ENCODE measurements around the gene FRY.

Gene FRY

DNA sequence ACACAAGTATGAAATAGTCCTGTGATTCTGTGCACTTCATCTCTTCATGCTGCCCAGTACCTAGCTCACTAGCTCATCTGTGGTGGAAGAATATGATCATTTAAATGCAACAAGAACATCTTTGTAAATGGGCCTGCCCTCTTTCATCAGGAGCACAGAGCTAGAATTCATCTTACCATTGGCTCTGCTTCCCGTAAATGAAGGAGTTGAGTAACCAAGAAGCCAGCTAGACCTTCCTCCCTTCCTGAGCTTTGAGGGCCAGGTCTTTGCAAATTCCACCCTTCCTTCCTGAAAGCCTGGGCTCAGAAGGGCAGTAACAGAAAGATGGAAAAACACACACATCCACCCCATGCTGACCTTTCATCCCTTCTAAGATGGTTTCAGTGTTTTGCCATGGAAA lies 82.0 kb downstream of the FRY start:
- Histone ChIP-seq H3K9ac (ENCODE audit: low read depth, low read length) (no peak overlapping the region), H3K27ac (ENCODE audit: low read depth, low read length) (no peak overlapping the region), H3K4me1 (ENCODE audit: control insufficient read depth, insufficient read depth, low read length) (0 out of 2 replicates have a peak, but pooled peaks cover 3% of the 10 kb centered on the region), H3K36me3 (ENCODE audit: control insufficient read depth, insufficient read depth, low read length) (no peaks in the 10 kb centered on the region; the same call in 1 of the 2 replicates), H3K9me3 (ENCODE audit: control insufficient read depth, insufficient read depth, low read length) (no peaks in the 10 kb centered on the region), H3K27me3 (ENCODE audit: control insufficient read depth, insufficient read depth, low read length) (no peaks in the 10 kb centered on the region), H3K4me3 (ENCODE audit: low read depth, low read length) (no peak overlapping the region)

DNA sequence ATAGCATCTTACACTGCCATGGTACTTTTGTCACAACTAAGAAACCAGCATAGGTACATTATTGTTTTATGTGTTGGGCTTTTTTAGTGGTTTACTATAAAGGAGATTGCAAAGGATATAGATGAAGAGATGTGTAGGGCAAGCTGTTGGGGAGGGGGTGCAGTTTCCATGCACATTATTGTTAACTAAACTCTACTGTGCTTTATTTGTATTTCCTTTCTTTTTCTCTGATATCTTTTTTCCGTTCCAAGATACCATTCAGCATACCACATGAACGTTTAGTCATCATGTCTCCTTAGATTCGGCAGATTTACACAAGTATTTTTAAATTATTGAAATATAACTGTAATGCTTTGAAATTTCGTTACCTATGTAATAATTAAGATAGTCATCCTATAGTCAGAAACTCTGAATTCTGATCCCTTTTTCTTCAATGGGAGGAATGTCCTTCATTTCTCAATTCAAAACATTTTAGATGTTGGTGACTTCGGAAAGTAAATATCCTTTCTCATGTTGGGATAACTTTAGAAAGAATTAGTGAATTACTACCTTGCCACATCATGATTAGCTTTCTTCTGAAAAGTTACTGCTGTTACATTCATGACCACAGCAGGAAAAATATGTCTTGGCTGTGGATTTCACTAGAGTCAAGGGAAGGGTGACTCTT lies 82.8 kb downstream of the FRY start:
- no peak overlapping the region for H3K4me3 ChIP-seq (ENCODE audit: low read depth, low read length)
- H3K9ac ChIP-seq (ENCODE audit: low read depth, low read length): no peak overlapping the region
- 0 out of 2 replicates have a peak, but pooled peaks cover 3% of the 10 kb centered on the region for H3K4me1 ChIP-seq (ENCODE audit: control insufficient read depth, insufficient read depth, low read length)
- H3K27me3 ChIP-seq (ENCODE audit: control insufficient read depth, insufficient read depth, low read length): no peaks in the 10 kb centered on the region
- no peaks in the 10 kb centered on the region for H3K9me3 ChIP-seq (ENCODE audit: control insufficient read depth, insufficient read depth, low read length)
- H3K36me3 ChIP-seq (ENCODE audit: control insufficient read depth, insufficient read depth, low read length): no peaks in the 10 kb centered on the region; the same call in 1 of the 2 replicates
- H3K27ac ChIP-seq (ENCODE audit: low read depth, low read length): no peak overlapping the region

DNA sequence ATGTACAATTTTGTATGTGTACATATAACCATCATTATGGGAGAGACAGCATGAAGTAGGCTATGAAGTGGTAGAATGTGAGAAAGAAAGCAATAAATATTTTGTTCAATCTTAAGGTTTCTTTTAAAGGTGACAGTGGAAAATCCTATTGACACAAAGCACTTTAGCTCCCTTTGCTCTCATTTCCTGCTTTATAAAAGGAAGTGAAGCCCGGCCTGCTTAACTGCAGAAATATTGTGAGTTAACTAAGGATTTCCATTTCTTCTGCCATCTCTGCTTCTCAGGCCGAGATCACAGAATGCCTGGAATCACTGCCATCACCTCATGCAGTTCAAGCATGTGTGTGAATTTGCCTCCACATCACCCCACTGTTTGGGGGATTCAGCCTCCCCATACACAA lies 83.5 kb downstream of the FRY start:
- Histone ChIP-seq H3K36me3 (ENCODE audit: control insufficient read depth, insufficient read depth, low read length) (no peaks in the 10 kb centered on the region; the same call in 1 of the 2 replicates), H3K9me3 (ENCODE audit: control insufficient read depth, insufficient read depth, low read length) (no peaks in the 10 kb centered on the region), H3K4me1 (ENCODE audit: control insufficient read depth, insufficient read depth, low read length) (0 out of 2 replicates have a peak, but pooled peaks cover 3% of the 10 kb centered on the region), H3K27me3 (ENCODE audit: control insufficient read depth, insufficient read depth, low read length) (no peaks in the 10 kb centered on the region), H3K9ac (ENCODE audit: low read depth, low read length) (no peak overlapping the region), H3K27ac (ENCODE audit: low read depth, low read length) (no peak overlapping the region), H3K4me3 (ENCODE audit: low read depth, low read length) (no peak overlapping the region)

DNA sequence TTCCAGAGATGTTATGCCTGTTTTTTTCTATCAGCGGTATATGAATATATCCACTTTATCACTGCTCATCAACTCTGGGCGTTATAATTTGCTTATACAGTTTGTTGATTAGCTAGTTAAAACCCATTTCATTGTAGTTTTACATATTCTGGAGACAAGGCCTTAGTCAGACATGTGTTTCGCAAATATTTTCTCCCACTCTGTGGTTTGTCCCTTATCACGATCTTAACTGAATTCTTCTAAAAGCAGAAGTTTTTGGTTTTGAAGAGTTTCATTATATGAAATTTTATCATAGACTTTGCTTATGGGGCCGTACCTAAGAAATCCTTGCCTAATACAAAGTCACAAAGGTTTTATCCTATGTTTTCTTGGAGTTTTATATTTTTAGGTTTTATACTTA lies 84.6 kb downstream of the FRY start:
- Histone ChIP-seq H3K4me3 (ENCODE audit: low read depth, low read length) (no peak overlapping the region), H3K9ac (ENCODE audit: low read depth, low read length) (no peak overlapping the region), H3K9me3 (ENCODE audit: control insufficient read depth, insufficient read depth, low read length) (no peaks in the 10 kb centered on the region), H3K27ac (ENCODE audit: low read depth, low read length) (no peak overlapping the region), H3K36me3 (ENCODE audit: control insufficient read depth, insufficient read depth, low read length) (no peaks in the 10 kb centered on the region; the same call in 1 of the 2 replicates), H3K27me3 (ENCODE audit: control insufficient read depth, insufficient read depth, low read length) (no peaks in the 10 kb centered on the region), H3K4me1 (ENCODE audit: control insufficient read depth, insufficient read depth, low read length) (0 out of 2 replicates have a peak, but pooled peaks cover 3% of the 10 kb centered on the region)

DNA sequence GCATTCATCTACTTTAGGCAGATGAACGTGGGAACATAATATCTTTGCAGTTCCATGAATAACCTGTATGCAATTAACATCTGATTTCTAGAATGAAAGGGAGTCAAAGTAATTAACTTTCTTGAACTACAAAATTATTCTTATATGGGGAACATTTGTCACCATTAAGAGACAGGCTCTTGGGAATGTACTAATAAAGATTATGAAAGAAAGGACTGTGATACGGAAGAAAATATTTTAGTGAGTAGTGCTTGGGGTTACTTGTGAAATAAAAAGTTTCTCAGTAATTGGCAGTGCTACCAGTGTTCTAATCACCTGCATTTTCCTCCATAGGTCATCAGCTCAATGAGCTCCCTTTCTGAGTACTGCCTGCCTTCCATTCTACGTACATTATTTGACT lies 85.4 kb downstream of the FRY start:
- Histone ChIP-seq H3K4me3 (ENCODE audit: low read depth, low read length) (no peak overlapping the region), H3K27ac (ENCODE audit: low read depth, low read length) (no peak overlapping the region), H3K9ac (ENCODE audit: low read depth, low read length) (no peak overlapping the region), H3K4me1 (ENCODE audit: control insufficient read depth, insufficient read depth, low read length) (0 out of 2 replicates have a peak, but pooled peaks cover 3% of the 10 kb centered on the region), H3K36me3 (ENCODE audit: control insufficient read depth, insufficient read depth, low read length) (no peaks in the 10 kb centered on the region; the same call in 1 of the 2 replicates), H3K9me3 (ENCODE audit: control insufficient read depth, insufficient read depth, low read length) (no peaks in the 10 kb centered on the region), H3K27me3 (ENCODE audit: control insufficient read depth, insufficient read depth, low read length) (no peaks in the 10 kb centered on the region)

DNA sequence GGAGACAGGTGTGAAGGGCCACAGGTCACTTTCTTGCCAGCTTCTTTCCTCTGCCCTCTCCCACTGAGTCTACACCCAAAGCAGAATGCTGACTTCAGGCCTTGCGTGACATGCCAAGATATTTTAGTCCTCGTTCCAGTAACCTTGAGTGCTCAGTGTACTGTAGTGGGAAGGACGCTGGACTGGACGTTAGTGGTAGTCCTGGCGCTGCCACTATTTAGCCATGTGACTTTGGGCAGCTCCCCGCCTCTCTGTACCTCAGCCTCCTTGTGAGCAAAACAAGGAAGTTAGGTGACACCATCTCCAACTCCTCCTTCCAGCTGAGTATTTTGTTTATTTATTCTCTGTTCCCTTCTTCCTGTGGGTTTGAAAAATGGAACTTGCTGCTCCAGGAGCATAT lies 86.1 kb downstream of the FRY start:
- no peaks in the 10 kb centered on the region for H3K27me3 ChIP-seq (ENCODE audit: control insufficient read depth, insufficient read depth, low read length)
- H3K36me3 ChIP-seq (ENCODE audit: control insufficient read depth, insufficient read depth, low read length): no peaks in the 10 kb centered on the region; the same call in 1 of the 2 replicates
- H3K9ac ChIP-seq (ENCODE audit: low read depth, low read length): no peak overlapping the region
- H3K4me3 ChIP-seq (ENCODE audit: low read depth, low read length): no peak overlapping the region
- H3K27ac ChIP-seq (ENCODE audit: low read depth, low read length): no peak overlapping the region
- 0 out of 2 replicates have a peak, but pooled peaks cover 3% of the 10 kb centered on the region for H3K4me1 ChIP-seq (ENCODE audit: control insufficient read depth, insufficient read depth, low read length)
- no peaks in the 10 kb centered on the region for H3K9me3 ChIP-seq (ENCODE audit: control insufficient read depth, insufficient read depth, low read length)

DNA sequence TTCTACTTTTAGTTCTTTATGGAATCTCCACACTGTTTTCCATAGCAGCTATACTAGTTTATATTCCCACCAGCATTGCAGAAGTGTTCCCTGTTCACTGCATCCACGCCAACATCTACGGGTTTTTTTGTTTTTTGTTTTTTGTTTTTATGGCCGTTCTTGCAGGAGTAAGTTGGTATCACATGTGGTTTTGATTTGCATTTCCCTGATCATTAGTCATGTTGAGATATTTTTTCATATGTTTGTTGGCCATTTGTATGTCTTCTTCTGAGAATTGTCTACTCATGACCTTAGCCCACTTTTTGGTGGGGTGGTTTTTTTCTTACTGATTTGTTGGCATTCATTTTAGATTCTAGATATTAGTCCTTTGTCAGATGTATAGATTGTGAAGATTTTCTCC lies 89.7 kb downstream of the FRY start:
- Histone ChIP-seq H3K4me1 (ENCODE audit: control insufficient read depth, insufficient read depth, low read length) (no peaks in the 10 kb centered on the region), H3K27me3 (ENCODE audit: control insufficient read depth, insufficient read depth, low read length) (no peaks in the 10 kb centered on the region)

DNA sequence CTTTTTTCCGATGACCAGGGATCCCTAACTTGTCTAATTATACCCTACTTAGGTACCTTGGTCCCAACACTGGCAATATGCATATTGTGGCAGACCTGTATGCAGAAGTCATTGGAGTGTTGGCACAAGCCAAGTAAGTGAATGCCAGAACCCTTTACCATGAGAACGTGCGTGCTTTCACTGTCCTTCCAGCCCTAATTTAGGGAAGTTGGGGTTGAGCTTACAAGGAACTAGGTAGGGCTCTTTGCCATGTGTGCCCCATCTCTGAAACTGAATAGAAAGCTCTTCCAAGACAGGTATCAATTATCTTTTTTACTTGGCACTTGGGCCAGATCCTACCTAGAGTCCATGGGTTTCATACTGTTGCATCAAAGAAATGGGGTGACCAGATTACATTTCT lies 93.2 kb downstream of the FRY start:
- Histone ChIP-seq H3K4me1 (ENCODE audit: control insufficient read depth, insufficient read depth, low read length) (no peaks in the 10 kb centered on the region), H3K36me3 (ENCODE audit: control insufficient read depth, insufficient read depth, low read length) (no peaks in the 10 kb centered on the region), H3K9me3 (ENCODE audit: control insufficient read depth, insufficient read depth, low read length) (no peaks in the 10 kb centered on the region; the same call in 1 of the 2 replicates), H3K27me3 (ENCODE audit: control insufficient read depth, insufficient read depth, low read length) (no peaks in the 10 kb centered on the region), H3K27ac (ENCODE audit: low read depth, low read length) (no peak overlapping the region), H3K9ac (ENCODE audit: low read depth, low read length) (no peak overlapping the region), H3K4me3 (ENCODE audit: low read depth, low read length) (no peak overlapping the region)

More for the DNA sequence above, 89.7 kb downstream of the FRY start:
- Histone ChIP-seq H3K27ac (ENCODE audit: low read depth, low read length) (no peak overlapping the region), H3K4me3 (ENCODE audit: low read depth, low read length) (no peak overlapping the region), H3K36me3 (ENCODE audit: control insufficient read depth, insufficient read depth, low read length) (no peaks in the 10 kb centered on the region; the same call in 1 of the 2 replicates), H3K9ac (ENCODE audit: low read depth, low read length) (no peak overlapping the region), H3K9me3 (ENCODE audit: control insufficient read depth, insufficient read depth, low read length) (no peaks in the 10 kb centered on the region; the same call in 1 of the 2 replicates)

DNA sequence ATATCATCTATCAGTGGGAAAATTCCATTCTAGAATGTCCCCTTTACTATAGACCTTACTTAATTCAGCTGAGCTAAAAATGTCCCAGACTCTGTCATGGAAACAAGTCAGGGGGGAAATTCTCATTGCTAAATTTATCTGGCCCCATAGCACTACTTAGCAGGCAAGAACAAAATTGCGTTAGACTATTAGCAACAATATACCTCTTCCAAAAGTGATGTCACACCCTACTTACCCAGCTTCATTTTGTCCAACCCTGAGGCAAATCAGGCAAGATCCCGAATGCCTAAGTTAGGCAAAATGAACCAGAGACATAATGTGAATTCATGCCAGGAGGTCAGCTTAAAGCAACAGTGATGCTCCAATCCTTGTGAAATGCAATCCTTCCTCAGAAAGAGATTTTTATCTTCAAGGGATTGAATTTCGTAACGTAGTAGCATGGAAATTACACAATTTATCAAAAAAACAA lies 93.7 kb downstream of the FRY start:
- Histone ChIP-seq H3K9ac (ENCODE audit: low read depth, low read length) (no peak overlapping the region), H3K9me3 (ENCODE audit: control insufficient read depth, insufficient read depth, low read length) (no peaks in the 10 kb centered on the region; the same call in 1 of the 2 replicates), H3K4me1 (ENCODE audit: control insufficient read depth, insufficient read depth, low read length) (no peaks in the 10 kb centered on the region), H3K27me3 (ENCODE audit: control insufficient read depth, insufficient read depth, low read length) (no peaks in the 10 kb centered on the region), H3K4me3 (ENCODE audit: low read depth, low read length) (no peak overlapping the region), H3K36me3 (ENCODE audit: control insufficient read depth, insufficient read depth, low read length) (no peaks in the 10 kb centered on the region), H3K27ac (ENCODE audit: low read depth, low read length) (no peak overlapping the region)

DNA sequence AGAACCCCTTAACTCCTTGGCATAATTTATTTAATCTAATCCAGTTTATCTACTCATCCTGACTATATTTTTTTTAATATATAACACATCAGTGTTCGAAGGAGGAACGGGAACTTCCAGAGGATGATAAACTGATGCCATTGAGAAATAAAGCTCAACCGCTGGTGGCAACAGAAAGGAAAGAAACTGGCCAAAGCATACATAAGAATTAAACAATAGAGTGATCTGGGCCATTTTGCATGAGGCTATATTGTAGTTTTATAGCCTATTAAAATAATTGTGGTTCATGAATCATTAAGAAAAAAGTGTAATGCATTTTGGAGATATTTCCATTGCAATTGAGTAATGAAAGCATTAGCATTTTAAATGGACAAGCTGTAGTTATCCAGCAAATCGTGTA lies 94.2 kb downstream of the FRY start:
- no peak overlapping the region for H3K4me3 ChIP-seq (ENCODE audit: low read depth, low read length)
- H3K36me3 ChIP-seq (ENCODE audit: control insufficient read depth, insufficient read depth, low read length): no peaks in the 10 kb centered on the region
- no peaks in the 10 kb centered on the region for H3K27me3 ChIP-seq (ENCODE audit: control insufficient read depth, insufficient read depth, low read length)
- H3K27ac ChIP-seq (ENCODE audit: low read depth, low read length): no peak overlapping the region
- H3K9me3 ChIP-seq (ENCODE audit: control insufficient read depth, insufficient read depth, low read length): no peaks in the 10 kb centered on the region; the same call in 1 of the 2 replicates
- H3K4me1 ChIP-seq (ENCODE audit: control insufficient read depth, insufficient read depth, low read length): no peaks in the 10 kb centered on the region
- no peak overlapping the region for H3K9ac ChIP-seq (ENCODE audit: low read depth, low read length)

DNA sequence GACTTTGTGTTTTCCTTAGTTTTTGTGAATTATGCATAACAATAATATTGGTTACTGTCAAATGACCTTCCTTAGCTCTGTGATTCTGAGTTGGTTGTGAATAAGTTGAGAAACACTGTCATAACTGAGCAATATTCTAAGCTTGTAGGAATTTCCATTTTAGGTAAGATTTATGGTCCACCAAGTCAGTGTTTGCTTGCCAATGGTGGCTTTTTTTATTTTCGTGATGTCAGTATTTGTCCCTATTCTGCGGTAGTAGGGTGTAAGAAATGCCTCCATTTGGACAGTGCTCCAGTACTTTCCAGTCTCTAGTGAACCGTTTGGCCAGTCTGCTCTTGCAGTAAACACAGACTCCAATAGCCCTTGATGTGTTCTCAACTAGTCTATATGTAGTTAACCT lies 94.7 kb downstream of the FRY start:
- Histone ChIP-seq H3K4me1 (ENCODE audit: control insufficient read depth, insufficient read depth, low read length) (no peaks in the 10 kb centered on the region), H3K36me3 (ENCODE audit: control insufficient read depth, insufficient read depth, low read length) (no peaks in the 10 kb centered on the region), H3K9ac (ENCODE audit: low read depth, low read length) (no peak overlapping the region), H3K27ac (ENCODE audit: low read depth, low read length) (no peak overlapping the region), H3K27me3 (ENCODE audit: control insufficient read depth, insufficient read depth, low read length) (no peaks in the 10 kb centered on the region), H3K9me3 (ENCODE audit: control insufficient read depth, insufficient read depth, low read length) (no peaks in the 10 kb centered on the region; the same call in 1 of the 2 replicates), H3K4me3 (ENCODE audit: low read depth, low read length) (no peak overlapping the region)

Data from HUES48 (cell line).